Lower leg skin (tissue), 3 donors: ENCODE data around the gene NEO1.

Experiments used
- POLR2A ChIP-seq, 2 donors: fragments of 450-650 bp; IDR thresholded peaks; one replicate each; pipeline ENCODE4 v1.6.1; 2016 to 2017; ENCODE audit warnings: antibody characterized with exemption in 2 of 2, mild to moderate bottlenecking in 1 of 2, moderate library complexity in 1 of 2
- TF ChIP-seq, protein P1 (sequence below), 3 donors: fragments of 450-650 bp; IDR thresholded peaks; one replicate each; pipeline ENCODE4 v1.5.1; 2016; ENCODE audit warnings: antibody characterized with exemption in 3 of 3, mild to moderate bottlenecking in 3 of 3, moderate library complexity in 2 of 3

DNA sequence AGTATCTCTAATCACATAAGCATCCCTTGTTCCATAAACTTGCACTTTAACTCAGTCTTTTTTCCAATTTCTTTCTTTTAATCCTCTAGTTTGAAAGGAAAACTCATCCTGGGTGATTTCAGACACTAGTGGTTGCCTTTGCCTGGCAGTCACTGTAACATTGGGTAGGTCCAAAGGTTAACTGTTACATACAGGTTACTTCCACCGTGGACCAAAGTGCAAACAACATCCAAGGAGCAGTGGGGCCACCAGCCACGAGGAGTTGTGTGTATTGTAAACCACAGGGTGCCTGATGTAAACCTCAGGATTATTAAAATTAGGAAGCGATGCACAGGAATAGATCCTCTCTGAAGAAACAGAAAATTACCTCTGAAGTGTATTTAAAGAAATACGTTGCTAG is 241.5 kb downstream of the NEO1 start:
- TF ChIP-seq POLR2A (IDR thresholded peaks at IDR 0.05), result no peak
- TF ChIP-seq, protein P1, sequence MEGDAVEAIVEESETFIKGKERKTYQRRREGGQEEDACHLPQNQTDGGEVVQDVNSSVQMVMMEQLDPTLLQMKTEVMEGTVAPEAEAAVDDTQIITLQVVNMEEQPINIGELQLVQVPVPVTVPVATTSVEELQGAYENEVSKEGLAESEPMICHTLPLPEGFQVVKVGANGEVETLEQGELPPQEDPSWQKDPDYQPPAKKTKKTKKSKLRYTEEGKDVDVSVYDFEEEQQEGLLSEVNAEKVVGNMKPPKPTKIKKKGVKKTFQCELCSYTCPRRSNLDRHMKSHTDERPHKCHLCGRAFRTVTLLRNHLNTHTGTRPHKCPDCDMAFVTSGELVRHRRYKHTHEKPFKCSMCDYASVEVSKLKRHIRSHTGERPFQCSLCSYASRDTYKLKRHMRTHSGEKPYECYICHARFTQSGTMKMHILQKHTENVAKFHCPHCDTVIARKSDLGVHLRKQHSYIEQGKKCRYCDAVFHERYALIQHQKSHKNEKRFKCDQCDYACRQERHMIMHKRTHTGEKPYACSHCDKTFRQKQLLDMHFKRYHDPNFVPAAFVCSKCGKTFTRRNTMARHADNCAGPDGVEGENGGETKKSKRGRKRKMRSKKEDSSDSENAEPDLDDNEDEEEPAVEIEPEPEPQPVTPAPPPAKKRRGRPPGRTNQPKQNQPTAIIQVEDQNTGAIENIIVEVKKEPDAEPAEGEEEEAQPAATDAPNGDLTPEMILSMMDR (IDR thresholded peaks at IDR 0.05), result no peak
